GM20000 (cell line): ENCODE measurements around the gene DDX6.

Experiments
- DNase-seq: peaks from one replicate; pipeline ENCODE4 v3.0.0; 2012; ENCODE audit warnings: low spot score
- TF ChIP-seq, protein P1 (sequence below): IDR thresholded peaks from 2 replicates; pipeline ENCODE4 v1.5.1; 2012; ENCODE audit warnings: mild to moderate bottlenecking, control low read depth; ENCODE audit errors: extremely low read depth, missing control alignments

The DDX6 gene

DNA sequence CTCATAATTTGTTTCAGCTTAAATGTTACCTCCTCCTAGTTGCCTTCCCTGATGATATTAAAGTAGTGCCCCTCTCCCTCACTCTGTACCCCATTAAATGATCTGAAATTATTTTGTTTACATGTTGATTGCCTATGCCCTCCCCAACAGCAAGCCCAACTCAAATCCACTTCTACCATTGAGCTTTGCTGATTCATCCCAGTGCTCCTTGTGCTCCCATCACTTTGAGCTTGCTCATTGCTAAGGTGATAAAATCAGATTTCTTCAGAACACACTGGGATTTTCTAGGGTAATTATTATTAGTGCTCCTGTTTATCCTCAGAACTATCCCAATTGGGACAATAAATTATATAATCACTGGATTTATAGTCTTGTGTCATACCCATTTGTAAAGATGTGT, 8.4 kb upstream of the DDX6 start:
- no peak for DNase-seq
- TF ChIP-seq, protein P1, sequence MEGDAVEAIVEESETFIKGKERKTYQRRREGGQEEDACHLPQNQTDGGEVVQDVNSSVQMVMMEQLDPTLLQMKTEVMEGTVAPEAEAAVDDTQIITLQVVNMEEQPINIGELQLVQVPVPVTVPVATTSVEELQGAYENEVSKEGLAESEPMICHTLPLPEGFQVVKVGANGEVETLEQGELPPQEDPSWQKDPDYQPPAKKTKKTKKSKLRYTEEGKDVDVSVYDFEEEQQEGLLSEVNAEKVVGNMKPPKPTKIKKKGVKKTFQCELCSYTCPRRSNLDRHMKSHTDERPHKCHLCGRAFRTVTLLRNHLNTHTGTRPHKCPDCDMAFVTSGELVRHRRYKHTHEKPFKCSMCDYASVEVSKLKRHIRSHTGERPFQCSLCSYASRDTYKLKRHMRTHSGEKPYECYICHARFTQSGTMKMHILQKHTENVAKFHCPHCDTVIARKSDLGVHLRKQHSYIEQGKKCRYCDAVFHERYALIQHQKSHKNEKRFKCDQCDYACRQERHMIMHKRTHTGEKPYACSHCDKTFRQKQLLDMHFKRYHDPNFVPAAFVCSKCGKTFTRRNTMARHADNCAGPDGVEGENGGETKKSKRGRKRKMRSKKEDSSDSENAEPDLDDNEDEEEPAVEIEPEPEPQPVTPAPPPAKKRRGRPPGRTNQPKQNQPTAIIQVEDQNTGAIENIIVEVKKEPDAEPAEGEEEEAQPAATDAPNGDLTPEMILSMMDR, result no peak

DNA sequence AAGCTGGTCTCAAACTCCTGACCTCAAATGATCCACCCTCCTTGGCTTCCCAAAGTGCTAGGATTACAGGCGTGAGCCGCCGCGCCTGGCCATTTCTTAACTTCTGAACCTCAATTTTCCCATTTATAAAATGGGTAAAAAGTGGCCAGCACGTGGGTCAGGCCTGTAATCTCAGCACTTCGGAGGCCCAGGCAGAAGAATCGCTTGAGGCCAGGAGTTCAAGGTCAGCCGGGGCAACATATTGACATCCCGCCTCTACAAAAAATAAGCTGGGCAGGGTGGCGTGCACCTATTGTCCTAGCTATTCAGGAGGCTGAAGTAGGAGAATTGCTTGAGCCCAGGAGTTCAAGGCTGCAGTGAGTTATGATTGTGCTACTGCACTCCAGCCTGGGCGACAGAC, 6.5 kb upstream of the DDX6 start:
- no peak for DNase-seq
- TF ChIP-seq, protein P1, result no peak

DNA sequence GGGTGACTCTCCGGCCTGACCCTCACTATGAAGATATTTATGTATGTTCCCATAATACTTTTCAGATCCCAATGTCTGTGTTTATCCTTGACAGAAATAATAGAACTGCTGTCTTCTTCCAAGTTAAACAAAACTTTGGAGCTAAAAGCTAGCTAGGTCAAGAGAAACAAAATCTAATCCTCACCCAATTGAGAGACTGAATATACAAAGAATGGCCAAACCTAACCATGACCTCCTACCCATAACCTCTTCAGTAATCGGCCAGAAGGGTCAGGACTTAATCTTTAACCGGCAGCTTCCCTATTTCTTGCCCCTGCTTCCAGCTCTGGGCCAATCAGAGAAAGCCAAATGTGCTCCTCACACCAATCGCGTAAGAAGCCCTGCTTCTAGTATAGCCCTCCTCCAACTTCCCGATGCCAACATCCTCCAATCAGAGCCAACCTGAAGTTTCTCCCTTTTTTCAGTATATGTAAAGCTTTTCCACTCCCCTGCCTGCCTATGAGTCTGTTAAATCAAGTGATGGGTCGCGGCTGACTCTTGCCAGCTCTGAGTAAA, 1.7 kb upstream of the DDX6 start:
- TF ChIP-seq, protein P1, result no peak
- DNase-seq, result peak; percentile 87

DNA sequence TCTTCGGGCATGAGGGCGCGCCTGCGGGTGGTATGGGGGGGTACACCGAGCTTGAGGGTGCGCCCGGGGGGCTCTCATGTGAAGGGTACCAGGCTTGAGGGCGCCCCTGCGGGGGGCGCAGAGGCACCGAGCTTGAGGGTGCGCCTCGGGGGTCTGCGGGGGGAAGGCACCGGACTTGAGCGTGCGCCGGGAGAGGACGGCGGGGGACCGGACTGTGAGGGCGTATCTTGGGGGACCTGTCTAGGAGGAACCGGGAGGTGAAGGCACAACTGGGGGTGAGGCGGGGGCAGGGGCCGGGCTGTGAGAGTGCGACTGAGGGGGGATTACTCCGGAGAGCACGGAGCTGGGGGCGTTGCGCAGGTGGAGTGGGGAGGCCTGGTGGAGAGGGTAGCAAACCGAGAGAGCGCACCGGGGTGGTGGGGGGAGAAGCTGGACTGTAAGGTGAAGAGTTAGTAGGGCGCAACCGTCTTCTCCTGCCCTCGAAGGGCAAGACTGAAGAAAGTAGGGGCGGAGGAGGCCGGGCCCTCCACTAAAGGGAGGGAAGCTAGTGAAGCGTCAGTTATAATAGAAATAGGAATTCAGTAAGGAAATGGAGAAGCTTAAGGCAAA, 1.1 kb upstream of the DDX6 start:
- TF ChIP-seq, protein P1, result no peak
- peak; percentile 51 for DNase-seq

DNA sequence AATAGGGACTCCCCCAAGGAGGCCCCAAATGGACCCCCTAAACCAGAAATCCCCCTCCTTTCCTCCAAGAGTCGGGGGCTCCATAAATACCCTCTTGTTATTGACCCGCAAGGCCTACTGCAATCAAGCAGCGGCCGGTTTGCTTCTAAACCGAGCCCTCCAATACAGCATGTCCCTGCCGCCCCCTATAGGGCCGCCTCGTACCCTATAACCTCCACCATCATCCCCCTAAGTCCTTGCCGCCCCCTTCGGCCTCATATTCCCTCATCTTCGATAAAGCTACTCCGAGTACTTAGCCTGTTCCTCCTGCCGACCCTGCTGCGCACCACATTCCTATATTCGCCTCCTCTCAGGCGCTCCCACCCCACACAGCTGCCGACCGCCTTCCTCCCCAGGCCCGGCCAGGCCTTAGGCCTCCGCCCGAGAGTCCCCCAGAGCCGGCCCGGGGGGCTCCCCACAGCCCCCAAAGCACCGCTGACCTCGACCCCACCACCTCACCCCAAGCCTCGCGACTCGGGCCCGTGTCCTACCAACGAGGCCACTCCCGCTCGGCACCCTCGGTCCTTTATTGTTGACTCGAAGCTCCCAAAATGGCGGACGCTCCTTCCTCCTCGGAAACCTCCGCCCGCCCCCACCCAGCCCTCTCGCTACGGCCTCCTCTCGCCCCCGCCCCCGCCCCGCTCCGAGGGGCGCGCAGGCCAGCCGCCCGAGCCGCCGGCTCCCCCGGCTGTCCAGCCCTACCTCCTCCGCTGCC, 430 bp downstream of the DDX6 start:
- peak; percentile 67 for DNase-seq
- TF ChIP-seq, protein P1, result peak; percentile 39

DNA sequence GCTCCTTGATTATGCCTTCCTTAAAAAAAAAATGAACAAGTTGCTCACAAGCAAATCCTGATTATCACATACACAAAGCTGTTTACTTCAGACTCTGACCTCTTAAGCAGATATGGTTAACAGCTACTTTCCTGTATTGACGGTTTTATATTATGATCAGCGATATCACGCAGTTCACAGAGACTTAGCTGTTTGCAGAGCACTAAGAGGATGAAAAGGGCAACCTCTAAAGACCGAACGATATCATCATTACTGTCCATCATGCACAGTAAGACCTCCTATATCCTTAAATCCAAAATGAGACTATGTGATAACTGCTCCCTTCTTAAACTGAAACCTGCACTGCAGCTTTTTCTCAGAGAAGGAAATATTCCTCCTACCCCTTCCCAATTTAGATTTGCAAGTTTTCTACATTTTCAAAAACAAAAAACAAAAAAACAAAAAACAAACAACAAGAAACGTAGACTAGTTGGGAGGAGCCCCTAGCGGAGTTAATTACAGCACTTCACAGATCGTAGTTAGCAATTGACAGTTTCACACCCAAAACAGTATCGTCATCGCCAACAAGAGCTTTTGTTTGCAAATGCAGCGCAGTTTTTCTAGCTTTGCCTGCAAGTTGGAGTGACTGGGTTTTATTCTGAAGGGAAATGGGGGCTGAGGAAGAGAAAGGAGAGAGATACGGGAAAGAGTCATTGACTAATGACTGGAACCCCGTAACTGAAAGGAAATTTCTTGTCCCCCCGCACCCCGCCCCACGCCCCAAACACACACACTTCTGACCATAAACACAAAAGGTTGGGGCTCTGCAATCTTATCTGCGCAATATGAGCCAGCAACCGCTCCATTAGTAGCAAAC, 1.2 kb downstream of the DDX6 start:
- TF ChIP-seq, protein P1, result no peak
- DNase-seq, result peak; percentile 55
